NT2/D1 (cell line): ENCODE data around the gene MAD2L2.

Experiments
- YY1 ChIP-seq: IDR thresholded peaks from 2 replicates; pipeline ENCODE4 v1.6.1; 2011; ENCODE audit not compliant: insufficient read length, insufficient read depth
- ZNF274 ChIP-seq: IDR thresholded peaks from 2 replicates; pipeline ENCODE4 v1.6.1; 2011; ENCODE audit warnings: mild to moderate bottlenecking, low read depth, low read length

GRCh38 chr1:11706292-11706691, 25.3 kb upstream of the MAD2L2 start:
- TF ChIP-seq ZNF274 = no peak
- TF ChIP-seq YY1 = no peak
